Duodenal mucosa (tissue), 2 donors: ENCODE data around the gene ELOB.

ENCODE experiments used
- H3K27ac ChIP-seq: one replicate; pipeline ENCODE4 v1.7.0; 2013; ENCODE audit warnings: low read depth, low read length
- H3K27me3 ChIP-seq, 2 donors: one replicate each; pipeline ENCODE4 v1.7.0; 2013; ENCODE audit warnings: low read length in 2 of 2, control low read depth in 1 of 2; ENCODE audit not compliant: insufficient read depth in 2 of 2, control insufficient read depth in 1 of 2
- H3K36me3 ChIP-seq, 2 donors: one replicate each; pipeline ENCODE4 v1.7.0; 2013; ENCODE audit warnings: low read length in 2 of 2, control low read depth in 1 of 2; ENCODE audit not compliant: insufficient read depth in 2 of 2, control insufficient read depth in 1 of 2
- H3K4me1 ChIP-seq, 2 donors: one replicate each; pipeline ENCODE4 v1.7.0; 2013; ENCODE audit warnings: low read length in 2 of 2, control low read depth in 1 of 2; ENCODE audit not compliant: insufficient read depth in 2 of 2, control insufficient read depth in 1 of 2
- H3K4me3 ChIP-seq, 2 donors: one replicate each; pipeline ENCODE4 v1.7.0; 2013; ENCODE audit warnings: low read length in 2 of 2, low read depth in 1 of 2
- H3K9ac ChIP-seq, 2 donors: one replicate each; pipeline ENCODE4 v1.7.0; 2013; ENCODE audit warnings: low read length in 2 of 2, low read depth in 1 of 2
- H3K9me3 ChIP-seq, 2 donors: one replicate each; pipeline ENCODE4 v1.7.0; 2013; ENCODE audit warnings: low read length in 2 of 2, control low read depth in 1 of 2; ENCODE audit not compliant: control insufficient read depth in 1 of 2

ELOB gene

DNA sequence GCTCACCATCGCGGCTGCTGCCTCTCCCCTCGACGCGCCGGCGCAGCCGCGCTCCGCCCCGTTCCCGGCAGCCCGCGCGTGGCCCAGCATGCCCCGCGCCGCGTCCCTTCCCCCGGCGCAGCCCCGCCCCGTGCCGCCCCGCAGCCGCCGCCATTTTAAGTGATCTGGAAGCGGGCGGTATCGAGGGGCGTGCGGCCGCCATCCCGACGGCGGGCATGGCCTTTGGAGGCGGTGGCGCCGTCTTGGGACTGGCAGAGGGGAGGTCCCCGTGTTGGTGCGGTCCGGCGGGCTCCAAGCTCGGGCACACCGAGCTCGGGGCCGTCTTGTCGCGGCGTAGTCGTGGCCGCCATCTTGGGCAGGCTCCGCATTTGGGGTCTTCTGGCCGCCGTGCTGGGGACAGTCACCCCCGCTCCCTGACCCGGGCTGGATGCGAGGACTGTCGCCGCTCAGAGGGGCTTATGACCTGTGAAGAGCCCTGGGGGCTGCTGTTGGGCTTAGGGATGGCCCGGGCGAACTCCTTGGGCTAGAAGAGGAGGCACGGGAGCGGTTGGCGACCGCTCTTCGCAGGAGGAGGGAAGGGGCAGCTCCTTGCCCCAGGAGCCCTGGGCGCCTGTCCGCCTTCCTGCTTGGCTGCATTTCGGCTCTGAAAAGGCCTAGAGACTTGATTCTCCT, at the start of gene ELOB:
ELOB (minus strand) TSS at position 50 of the 672 bp plus-strand sequence; CDS start at position 9, 41 bp downstream.
- Histone ChIP-seq H3K27me3 (no peaks in the 10 kb centered on the region), H3K9ac (peak within 1 kb of the TSS; percentile 96 to 100), H3K4me1 (peaks cover 18 to 19% of the 10 kb centered on the region in 2 donors), H3K27ac (peak within 1 kb of the TSS; percentile 99), H3K9me3 (no peaks in the 10 kb centered on the region), H3K36me3 (peaks cover 16 to 26% of the 10 kb centered on the region in 2 donors), H3K4me3 (peak within 1 kb of the TSS; percentile 88 to 98)

- Histone ChIP-seq H3K9ac (no peak overlapping the region), H3K36me3 (no peaks in the 10 kb centered on the region), H3K4me1 (peaks cover 12 to 13% of the 10 kb centered on the region in 2 donors), H3K4me3 (no peak overlapping the region), H3K9me3 (no peaks in the 10 kb centered on the region), H3K27me3 (no peaks in the 10 kb centered on the region), H3K27ac (no peak overlapping the region)
These were observed 48.8 kb upstream of the ELOB start for GRCh38 chr16:2825906-2826305.

- Histone ChIP-seq H3K9ac (no peak overlapping the region), H3K27ac (no peak overlapping the region), H3K4me1 (peaks cover 9% of the 10 kb centered on the region in 2 donors), H3K9me3 (no peaks in the 10 kb centered on the region), H3K4me3 (no peak overlapping the region), H3K27me3 (no peaks in the 10 kb centered on the region), H3K36me3 (no peaks in the 10 kb centered on the region)
These were observed 48.1 kb upstream of the ELOB start for GRCh38 chr16:2825049-2825742.

GRCh38 chr16:2824626-2825025, 47.5 kb upstream of the ELOB start:
- no peak overlapping the region for H3K9ac ChIP-seq
- H3K4me1 ChIP-seq = peaks cover 3% of the 10 kb centered on the region in 2 donors
- H3K4me3 ChIP-seq = no peak overlapping the region
- H3K27me3 ChIP-seq = no peaks in the 10 kb centered on the region
- H3K36me3 ChIP-seq = no peaks in the 10 kb centered on the region
- H3K9me3 ChIP-seq = no peaks in the 10 kb centered on the region
- H3K27ac ChIP-seq = no peak overlapping the region

DNA sequence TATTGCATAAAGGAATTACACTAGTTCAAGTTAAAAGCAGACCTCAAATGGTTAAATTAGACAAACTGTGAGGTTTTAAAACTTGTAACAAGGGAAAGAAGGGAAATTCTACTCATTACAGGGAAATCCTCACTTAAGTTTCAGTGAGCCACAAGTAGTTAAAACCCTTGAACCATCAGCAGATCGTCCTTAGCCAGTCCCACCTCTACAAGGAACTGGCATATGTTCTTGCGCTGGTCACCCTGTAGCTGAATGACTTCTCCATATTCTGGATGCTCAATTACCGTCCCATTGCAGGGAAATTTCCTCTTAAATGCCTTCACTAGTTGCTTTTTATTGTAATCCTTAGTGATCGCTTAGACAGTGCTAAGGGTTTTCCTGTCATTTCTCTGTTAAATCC, 45.4 kb upstream of the ELOB start:
- no peaks in the 10 kb centered on the region for H3K27me3 ChIP-seq
- no peaks in the 10 kb centered on the region for H3K36me3 ChIP-seq
- H3K4me1 ChIP-seq = no peaks in the 10 kb centered on the region
- H3K27ac ChIP-seq = no peak overlapping the region
- H3K9ac ChIP-seq = no peak overlapping the region
- H3K9me3 ChIP-seq = no peaks in the 10 kb centered on the region
- H3K4me3 ChIP-seq = no peak overlapping the region

DNA sequence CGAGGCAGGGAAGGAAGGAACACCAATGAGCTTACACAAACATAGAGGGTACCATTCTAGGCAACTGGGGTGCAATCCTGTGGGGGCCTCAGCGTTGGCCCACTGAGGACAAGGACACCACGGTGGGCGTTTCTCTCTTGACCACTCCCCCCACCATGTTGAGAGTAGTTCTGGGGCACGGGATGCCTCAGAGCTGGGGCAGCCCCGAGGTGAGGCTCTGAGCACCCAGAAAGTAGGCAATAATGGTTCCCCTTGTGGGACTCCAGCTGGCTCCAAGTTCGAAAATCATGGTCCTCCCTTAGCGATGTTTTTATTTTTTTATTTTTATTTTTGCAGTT, 45.0 kb upstream of the ELOB start:
- H3K9me3 ChIP-seq = no peaks in the 10 kb centered on the region
- no peaks in the 10 kb centered on the region for H3K27me3 ChIP-seq
- H3K4me3 ChIP-seq = no peak overlapping the region
- H3K4me1 ChIP-seq = no peaks in the 10 kb centered on the region
- H3K27ac ChIP-seq = no peak overlapping the region
- H3K36me3 ChIP-seq = no peaks in the 10 kb centered on the region
- no peak overlapping the region for H3K9ac ChIP-seq

DNA sequence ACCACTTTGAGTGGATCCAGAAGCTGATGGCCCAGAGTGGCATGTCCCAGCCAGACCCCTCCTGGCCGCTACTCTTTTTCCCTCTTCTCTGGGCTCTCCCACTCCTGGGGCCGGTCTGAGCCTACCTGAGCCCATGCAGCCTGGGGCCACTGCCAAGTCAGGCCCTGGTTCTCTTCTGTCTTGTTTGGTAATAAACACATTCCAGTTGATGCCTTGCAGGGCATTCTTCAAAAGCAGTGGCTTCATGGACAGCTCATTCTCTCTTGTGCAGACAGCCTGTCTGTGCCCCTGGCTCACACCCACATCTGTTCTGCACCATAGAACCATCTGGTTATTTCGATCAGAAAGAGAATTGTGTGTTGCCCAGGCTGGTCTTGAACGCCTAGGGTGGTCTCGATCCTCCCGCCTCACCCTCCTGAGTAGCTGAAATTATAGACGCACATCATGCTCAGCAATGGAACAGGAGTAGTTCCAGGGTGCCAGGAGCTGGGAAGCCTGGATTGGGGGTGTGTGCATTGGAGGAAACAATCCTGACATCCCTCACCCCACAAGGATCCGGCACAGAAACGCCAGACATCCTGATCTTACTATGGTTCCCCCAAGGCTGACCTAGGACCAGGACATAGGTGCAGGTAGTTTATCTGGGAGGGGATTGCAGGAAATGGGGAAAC, 44.5 kb upstream of the ELOB start:
- Histone ChIP-seq H3K9me3 (no peaks in the 10 kb centered on the region), H3K36me3 (no peaks in the 10 kb centered on the region), H3K27me3 (no peaks in the 10 kb centered on the region), H3K4me1 (no peaks in the 10 kb centered on the region), H3K9ac (no peak overlapping the region), H3K27ac (no peak overlapping the region), H3K4me3 (no peak overlapping the region)

DNA sequence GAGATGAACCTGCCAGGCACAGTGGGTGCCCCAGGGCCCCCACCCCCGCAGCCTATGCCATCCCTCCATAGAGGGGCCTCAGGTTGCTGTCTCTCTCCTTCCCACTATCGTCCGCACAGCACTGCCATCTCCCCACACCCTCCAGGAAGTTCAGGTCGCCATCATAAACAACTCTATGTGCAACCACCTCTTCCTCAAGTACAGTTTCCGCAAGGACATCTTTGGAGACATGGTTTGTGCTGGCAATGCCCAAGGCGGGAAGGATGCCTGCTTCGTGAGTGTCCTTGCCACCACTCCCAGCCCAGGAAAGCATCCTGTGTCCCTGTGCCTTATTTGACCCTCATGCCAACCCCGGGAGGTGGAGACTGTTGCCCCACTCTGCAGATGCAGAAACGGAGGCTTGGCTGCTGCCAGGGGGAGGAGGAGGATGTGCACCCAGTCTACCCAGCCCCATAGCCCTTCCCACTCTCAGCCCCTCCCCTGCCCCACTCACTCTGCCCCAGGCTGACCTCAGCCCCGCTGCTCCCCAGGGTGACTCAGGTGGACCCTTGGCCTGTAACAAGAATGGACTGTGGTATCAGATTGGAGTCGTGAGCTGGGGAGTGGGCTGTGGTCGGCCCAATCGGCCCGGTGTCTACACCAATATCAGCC, 43.9 kb upstream of the ELOB start:
- Histone ChIP-seq H3K4me3 (no peak overlapping the region), H3K27me3 (no peaks in the 10 kb centered on the region), H3K4me1 (no peaks in the 10 kb centered on the region), H3K36me3 (no peaks in the 10 kb centered on the region), H3K9me3 (no peaks in the 10 kb centered on the region), H3K27ac (no peak overlapping the region), H3K9ac (no peak overlapping the region)

GRCh38 chr16:2819939-2820835, 43.1 kb upstream of the ELOB start:
- Histone ChIP-seq H3K27ac (no peak overlapping the region), H3K4me1 (peaks cover 0 to 6% of the 10 kb centered on the region in 2 donors), H3K9me3 (no peaks in the 10 kb centered on the region), H3K36me3 (no peaks in the 10 kb centered on the region), H3K27me3 (no peaks in the 10 kb centered on the region), H3K4me3 (no peak overlapping the region), H3K9ac (no peak overlapping the region)
